GM23338 (cell line): ENCODE results near the gene AP4M1. TPM values are rescaled to one million over a fixed set of nuclear protein-coding genes. Genes with fewer than 3 reads are reported as not detected.

Experiments
- ATAC-seq: fragments of 200-7000 bp; cut with Tn5 transposase; 3 replicates; pipeline ENCODE4 v1.9.1; 2020
- DNase-seq: peaks from one replicate; pipeline ENCODE4 v3.0.0-alpha.2; 2015; ENCODE audit warnings: low spot score
- H2AFZ ChIP-seq: fragments of 200-600 bp; sonication (generic); 2 replicates; pipeline ENCODE4 v1.8.0; 2016; ENCODE audit warnings: antibody characterized with exemption, mild to moderate bottlenecking, moderate library complexity
- H3F3A ChIP-seq: fragments of 200-600 bp; sonication (generic); replicated peaks from 2 replicates; pipeline ENCODE4 v1.8.0; 2017; ENCODE audit warnings: antibody characterized with exemption, mixed run types, low read depth
- H3K27ac ChIP-seq: fragments of 200-600 bp; sonication (generic); 2 replicates; pipeline ENCODE4 v1.6.1; 2016; ENCODE audit warnings: low read depth
- H3K27me3 ChIP-seq: fragments of 200-600 bp; sonication (generic); 2 replicates; pipeline ENCODE4 v1.8.0; 2016; ENCODE audit warnings: mild to moderate bottlenecking, mixed run types, moderate library complexity; ENCODE audit not compliant: insufficient read depth
- H3K36me3 ChIP-seq: fragments of 200-600 bp; sonication (generic); 2 replicates; pipeline ENCODE4 v1.8.0; 2016; ENCODE audit warnings: mild to moderate bottlenecking; ENCODE audit not compliant: insufficient read depth
- H3K4me1 ChIP-seq: fragments of 200-600 bp; sonication (generic); 2 replicates; pipeline ENCODE4 v1.8.0; 2016; ENCODE audit warnings: mild to moderate bottlenecking, moderate library complexity; ENCODE audit not compliant: insufficient read depth
- H3K4me2 ChIP-seq: fragments of 200-600 bp; sonication (generic); 2 replicates; pipeline ENCODE4 v1.7.1; 2017; ENCODE audit warnings: mixed run types
- H3K4me3 ChIP-seq: fragments of 200-600 bp; sonication (generic); 2 replicates; pipeline ENCODE4 v1.6.1; 2016; ENCODE audit warnings: mixed run types
- H3K79me2 ChIP-seq: fragments of 200-600 bp; sonication (generic); replicated peaks from 2 replicates; pipeline ENCODE4 v1.8.0; 2017; ENCODE audit warnings: mild to moderate bottlenecking; ENCODE audit not compliant: insufficient read depth
- H3K9me2 ChIP-seq: fragments of 200-600 bp; sonication (generic); 2 replicates; pipeline ENCODE4 v1.8.0; 2017; ENCODE audit not compliant: insufficient read depth
- H4K20me1 ChIP-seq: fragments of 200-600 bp; sonication (generic); replicated peaks from 2 replicates; pipeline ENCODE4 v1.8.0; 2017; ENCODE audit warnings: mild to moderate bottlenecking; ENCODE audit not compliant: insufficient read depth
- H3K27ac Mint-ChIP-seq: 2 replicates; pipeline ENCODE4 v1.8.0; 2020; ENCODE audit warnings: inconsistent platforms, mild to moderate bottlenecking, moderate library complexity, mixed read lengths
- H3K27me3 Mint-ChIP-seq: 3 replicates; pipeline ENCODE4 v1.8.0; 2022; ENCODE audit warnings: low read depth, mild to moderate bottlenecking, moderate library complexity, mixed read lengths, inconsistent platforms; ENCODE audit not compliant: insufficient read depth, poor library complexity
- H3K36me3 Mint-ChIP-seq: 3 replicates; pipeline ENCODE4 v1.8.0; 2021; ENCODE audit warnings: low read depth, mild to moderate bottlenecking, inconsistent platforms, moderate library complexity, mixed read lengths
- H3K4me1 Mint-ChIP-seq: 3 replicates; pipeline ENCODE4 v1.8.0; 2020; ENCODE audit warnings: mild to moderate bottlenecking, inconsistent platforms, mixed read lengths
- H3K4me3 Mint-ChIP-seq: 3 replicates; pipeline ENCODE4 v1.8.0; 2021; ENCODE audit warnings: moderate library complexity, mild to moderate bottlenecking, inconsistent platforms, mixed read lengths
- H3K9me3 Mint-ChIP-seq: 3 replicates; pipeline ENCODE4 v1.8.0; 2020; ENCODE audit warnings: moderate library complexity, mild to moderate bottlenecking, inconsistent platforms, mixed read lengths
- EZH2 ChIP-seq: fragments of 200-600 bp; sonication (generic); IDR thresholded peaks from one replicate; pipeline ENCODE4 v1.8.0; 2017; ENCODE audit warnings: antibody characterized with exemption, mild to moderate bottlenecking, low read depth; ENCODE audit not compliant: unreplicated experiment
- EZH2phosphoT487 ChIP-seq: fragments of 200-600 bp; sonication (generic); IDR thresholded peaks from one replicate; pipeline ENCODE4 v1.8.1; 2018; ENCODE audit warnings: antibody characterized with exemption; ENCODE audit not compliant: unreplicated experiment
- JUNB ChIP-seq: IDR thresholded peaks from one replicate; pipeline ENCODE4 v1.6.1; 2016; ENCODE audit warnings: antibody characterized with exemption; ENCODE audit not compliant: unreplicated experiment
- NANOG ChIP-seq: IDR thresholded peaks from 2 replicates; pipeline ENCODE4 v1.6.1; 2016; ENCODE audit warnings: antibody characterized with exemption, borderline replicate concordance
- POLR2AphosphoS5 ChIP-seq: IDR thresholded peaks from 2 replicates; pipeline ENCODE4 v1.6.1; 2016; ENCODE audit warnings: antibody characterized with exemption, low read depth
- STAT1 ChIP-seq: IDR thresholded peaks from one replicate; pipeline ENCODE4 v1.6.1; 2016; ENCODE audit warnings: antibody characterized with exemption; ENCODE audit not compliant: unreplicated experiment
- ZNF114 ChIP-seq: fragments of 250-450 bp; sonication (Bioruptor Pico); IDR thresholded peaks from 2 replicates; pipeline ENCODE4 v1.5.0; 2020; ENCODE audit warnings: mild to moderate bottlenecking, moderate library complexity
- ZNF331 ChIP-seq: fragments of 250-450 bp; sonication (Bioruptor Pico); IDR thresholded peaks from 2 replicates; pipeline ENCODE4 v1.5.0; 2020; ENCODE audit warnings: low read depth, mild to moderate bottlenecking, moderate library complexity
- polyA plus RNA-seq: library from polyadenylated mRNA; unstranded; fragments of >200 nt; fragmentation: Nextera tagmentation; extraction: Ambion mirVana; gene quantifications from 2 replicates; pipeline ENCODE4 v1.2.1, GENCODE V29; 2016
- total RNA-seq: library from RNA; depleted of rRNA; stranded (reverse); fragments of >200 nt; shearing (Covaris generic); gene quantifications from 2 replicates; pipeline ENCODE4 v1.2.3, GENCODE V29; 2014
- TF ChIP-seq, protein P1 (sequence below): IDR thresholded peaks from one replicate; pipeline ENCODE4 v1.6.1; 2018; ENCODE audit warnings: antibody characterized with exemption; ENCODE audit not compliant: unreplicated experiment
- TF ChIP-seq, protein P2 (sequence below): fragments of 250-450 bp; sonication (Bioruptor Pico); IDR thresholded peaks from 2 replicates; pipeline ENCODE4 v1.5.0; 2020; ENCODE audit warnings: mild to moderate bottlenecking, moderate library complexity
- TF ChIP-seq, protein P3 (sequence below): IDR thresholded peaks from 2 replicates; pipeline ENCODE4 v1.6.1; 2016; ENCODE audit warnings: antibody characterized with exemption
- TF ChIP-seq, protein P4 (sequence below), 2 experiments: fragments of 200-600 bp in 1 of 2; sonication (generic) in 1 of 2; conservative IDR thresholded peaks; 2 replicates each; pipeline versions ENCODE4 v1.5.1 to v1.6.1; 2016 to 2017; ENCODE audit warnings: antibody characterized with exemption in 2 of 2, low read depth in 2 of 2, mild to moderate bottlenecking in 2 of 2, moderate library complexity in 1 of 2

The AP4M1 gene
- total and polyA plus RNA-seq, 2 experiments from 2014 or later = 9.5 to 13.3 TPM

DNA sequence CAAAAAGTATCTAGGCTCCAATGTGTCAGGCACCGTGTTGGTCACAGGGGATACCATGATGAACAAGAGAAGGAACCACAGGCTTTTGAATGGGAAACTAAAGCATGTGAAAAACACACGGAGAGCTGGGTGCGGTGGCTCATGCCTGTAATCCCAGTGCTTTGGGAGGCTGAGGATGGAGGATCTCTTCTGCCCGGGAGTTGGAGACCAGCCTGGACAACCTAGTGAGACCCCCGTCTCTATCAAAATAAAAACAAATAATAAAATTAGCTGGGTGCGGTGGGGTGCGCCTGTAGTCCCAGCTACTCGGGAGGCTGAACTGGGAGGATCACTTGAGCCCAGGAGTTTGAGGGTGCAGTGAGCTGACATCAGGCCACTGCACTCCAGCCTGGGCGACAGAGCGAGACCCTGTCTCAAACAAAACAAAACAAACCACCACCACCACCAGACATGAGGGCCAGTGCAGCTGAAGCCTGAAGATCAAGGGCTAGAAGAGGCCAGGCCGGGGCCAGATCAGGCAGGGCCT lies 13.3 kb upstream of the AP4M1 start:
- no peaks in the 10 kb centered on the region for H3K9me3 Mint-ChIP-seq
- H3K4me1 Mint-ChIP-seq = peaks cover 20% of the 10 kb centered on the region
- Histone ChIP-seq H3K27me3 (no peaks in the 10 kb centered on the region), H2AFZ (peak overlapping the region; percentile 95; the same call in 1 of the 2 replicates), H3K4me3 (peak overlapping the region; percentile 82), H3K4me1 (peaks cover 9% of the 10 kb centered on the region), H3K9me2 (no peaks in the 10 kb centered on the region), H3F3A (peaks cover 48% of the 10 kb centered on the region), H3K79me2 (peaks cover 8% of the 10 kb centered on the region), H4K20me1 (peaks cover 11% of the 10 kb centered on the region; the same call in 1 of the 2 replicates), H3K27ac (peak overlapping the region; percentile 90), H3K4me2 (peak overlapping the region; percentile 90), H3K36me3 (peaks cover 12% of the 10 kb centered on the region)
- peaks cover 30% of the 10 kb centered on the region for H3K36me3 Mint-ChIP-seq
- peak overlapping the region; percentile 94 for H3K27ac Mint-ChIP-seq
- H3K4me3 Mint-ChIP-seq = peak overlapping the region; percentile 93
- ATAC-seq (no peak), DNase-seq (no peak)
- peaks cover 28% of the 10 kb centered on the region for H3K27me3 Mint-ChIP-seq
- TF ChIP-seq POLR2AphosphoS5 (no peak), NANOG (no peak), JUNB (no peak), STAT1 (no peak), EZH2phosphoT487 (no peak), ZNF114 (CRISPR knock-in tag) (no peak), EZH2 (no peak), ZNF331 (CRISPR knock-in tag) (no peak)
- TF ChIP-seq, protein P1, sequence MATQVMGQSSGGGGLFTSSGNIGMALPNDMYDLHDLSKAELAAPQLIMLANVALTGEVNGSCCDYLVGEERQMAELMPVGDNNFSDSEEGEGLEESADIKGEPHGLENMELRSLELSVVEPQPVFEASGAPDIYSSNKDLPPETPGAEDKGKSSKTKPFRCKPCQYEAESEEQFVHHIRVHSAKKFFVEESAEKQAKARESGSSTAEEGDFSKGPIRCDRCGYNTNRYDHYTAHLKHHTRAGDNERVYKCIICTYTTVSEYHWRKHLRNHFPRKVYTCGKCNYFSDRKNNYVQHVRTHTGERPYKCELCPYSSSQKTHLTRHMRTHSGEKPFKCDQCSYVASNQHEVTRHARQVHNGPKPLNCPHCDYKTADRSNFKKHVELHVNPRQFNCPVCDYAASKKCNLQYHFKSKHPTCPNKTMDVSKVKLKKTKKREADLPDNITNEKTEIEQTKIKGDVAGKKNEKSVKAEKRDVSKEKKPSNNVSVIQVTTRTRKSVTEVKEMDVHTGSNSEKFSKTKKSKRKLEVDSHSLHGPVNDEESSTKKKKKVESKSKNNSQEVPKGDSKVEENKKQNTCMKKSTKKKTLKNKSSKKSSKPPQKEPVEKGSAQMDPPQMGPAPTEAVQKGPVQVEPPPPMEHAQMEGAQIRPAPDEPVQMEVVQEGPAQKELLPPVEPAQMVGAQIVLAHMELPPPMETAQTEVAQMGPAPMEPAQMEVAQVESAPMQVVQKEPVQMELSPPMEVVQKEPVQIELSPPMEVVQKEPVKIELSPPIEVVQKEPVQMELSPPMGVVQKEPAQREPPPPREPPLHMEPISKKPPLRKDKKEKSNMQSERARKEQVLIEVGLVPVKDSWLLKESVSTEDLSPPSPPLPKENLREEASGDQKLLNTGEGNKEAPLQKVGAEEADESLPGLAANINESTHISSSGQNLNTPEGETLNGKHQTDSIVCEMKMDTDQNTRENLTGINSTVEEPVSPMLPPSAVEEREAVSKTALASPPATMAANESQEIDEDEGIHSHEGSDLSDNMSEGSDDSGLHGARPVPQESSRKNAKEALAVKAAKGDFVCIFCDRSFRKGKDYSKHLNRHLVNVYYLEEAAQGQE = no peak
- TF ChIP-seq, protein P2, sequence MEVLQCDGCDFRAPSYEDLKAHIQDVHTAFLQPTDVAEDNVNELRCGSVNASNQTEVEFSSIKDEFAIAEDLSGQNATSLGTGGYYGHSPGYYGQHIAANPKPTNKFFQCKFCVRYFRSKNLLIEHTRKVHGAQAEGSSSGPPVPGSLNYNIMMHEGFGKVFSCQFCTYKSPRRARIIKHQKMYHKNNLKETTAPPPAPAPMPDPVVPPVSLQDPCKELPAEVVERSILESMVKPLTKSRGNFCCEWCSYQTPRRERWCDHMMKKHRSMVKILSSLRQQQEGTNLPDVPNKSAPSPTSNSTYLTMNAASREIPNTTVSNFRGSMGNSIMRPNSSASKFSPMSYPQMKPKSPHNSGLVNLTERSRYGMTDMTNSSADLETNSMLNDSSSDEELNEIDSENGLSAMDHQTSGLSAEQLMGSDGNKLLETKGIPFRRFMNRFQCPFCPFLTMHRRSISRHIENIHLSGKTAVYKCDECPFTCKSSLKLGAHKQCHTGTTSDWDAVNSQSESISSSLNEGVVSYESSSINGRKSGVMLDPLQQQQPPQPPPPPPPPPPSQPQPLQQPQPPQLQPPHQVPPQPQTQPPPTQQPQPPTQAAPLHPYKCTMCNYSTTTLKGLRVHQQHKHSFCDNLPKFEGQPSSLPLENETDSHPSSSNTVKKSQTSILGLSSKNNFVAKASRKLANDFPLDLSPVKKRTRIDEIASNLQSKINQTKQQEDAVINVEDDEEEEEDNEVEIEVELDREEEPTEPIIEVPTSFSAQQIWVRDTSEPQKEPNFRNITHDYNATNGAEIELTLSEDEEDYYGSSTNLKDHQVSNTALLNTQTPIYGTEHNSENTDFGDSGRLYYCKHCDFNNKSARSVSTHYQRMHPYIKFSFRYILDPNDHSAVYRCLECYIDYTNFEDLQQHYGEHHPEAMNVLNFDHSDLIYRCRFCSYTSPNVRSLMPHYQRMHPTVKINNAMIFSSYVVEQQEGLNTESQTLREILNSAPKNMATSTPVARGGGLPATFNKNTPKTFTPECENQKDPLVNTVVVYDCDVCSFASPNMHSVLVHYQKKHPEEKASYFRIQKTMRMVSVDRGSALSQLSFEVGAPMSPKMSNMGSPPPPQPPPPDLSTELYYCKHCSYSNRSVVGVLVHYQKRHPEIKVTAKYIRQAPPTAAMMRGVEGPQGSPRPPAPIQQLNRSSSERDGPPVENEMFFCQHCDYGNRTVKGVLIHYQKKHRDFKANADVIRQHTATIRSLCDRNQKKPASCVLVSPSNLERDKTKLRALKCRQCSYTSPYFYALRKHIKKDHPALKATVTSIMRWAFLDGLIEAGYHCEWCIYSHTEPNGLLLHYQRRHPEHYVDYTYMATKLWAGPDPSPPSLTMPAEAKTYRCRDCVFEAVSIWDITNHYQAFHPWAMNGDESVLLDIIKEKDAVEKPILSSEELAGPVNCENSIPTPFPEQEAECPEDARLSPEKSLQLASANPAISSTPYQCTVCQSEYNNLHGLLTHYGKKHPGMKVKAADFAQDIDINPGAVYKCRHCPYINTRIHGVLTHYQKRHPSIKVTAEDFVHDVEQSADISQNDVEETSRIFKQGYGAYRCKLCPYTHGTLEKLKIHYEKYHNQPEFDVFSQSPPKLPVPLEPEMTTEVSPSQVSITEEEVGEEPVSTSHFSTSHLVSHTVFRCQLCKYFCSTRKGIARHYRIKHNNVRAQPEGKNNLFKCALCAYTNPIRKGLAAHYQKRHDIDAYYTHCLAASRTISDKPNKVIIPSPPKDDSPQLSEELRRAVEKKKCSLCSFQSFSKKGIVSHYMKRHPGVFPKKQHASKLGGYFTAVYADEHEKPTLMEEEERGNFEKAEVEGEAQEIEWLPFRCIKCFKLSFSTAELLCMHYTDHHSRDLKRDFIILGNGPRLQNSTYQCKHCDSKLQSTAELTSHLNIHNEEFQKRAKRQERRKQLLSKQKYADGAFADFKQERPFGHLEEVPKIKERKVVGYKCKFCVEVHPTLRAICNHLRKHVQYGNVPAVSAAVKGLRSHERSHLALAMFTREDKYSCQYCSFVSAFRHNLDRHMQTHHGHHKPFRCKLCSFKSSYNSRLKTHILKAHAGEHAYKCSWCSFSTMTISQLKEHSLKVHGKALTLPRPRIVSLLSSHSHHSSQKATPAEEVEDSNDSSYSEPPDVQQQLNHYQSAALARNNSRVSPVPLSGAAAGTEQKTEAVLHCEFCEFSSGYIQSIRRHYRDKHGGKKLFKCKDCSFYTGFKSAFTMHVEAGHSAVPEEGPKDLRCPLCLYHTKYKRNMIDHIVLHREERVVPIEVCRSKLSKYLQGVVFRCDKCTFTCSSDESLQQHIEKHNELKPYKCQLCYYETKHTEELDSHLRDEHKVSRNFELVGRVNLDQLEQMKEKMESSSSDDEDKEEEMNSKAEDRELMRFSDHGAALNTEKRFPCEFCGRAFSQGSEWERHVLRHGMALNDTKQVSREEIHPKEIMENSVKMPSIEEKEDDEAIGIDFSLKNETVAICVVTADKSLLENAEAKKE (CRISPR knock-in tag) = no peak
- TF ChIP-seq, protein P3, sequence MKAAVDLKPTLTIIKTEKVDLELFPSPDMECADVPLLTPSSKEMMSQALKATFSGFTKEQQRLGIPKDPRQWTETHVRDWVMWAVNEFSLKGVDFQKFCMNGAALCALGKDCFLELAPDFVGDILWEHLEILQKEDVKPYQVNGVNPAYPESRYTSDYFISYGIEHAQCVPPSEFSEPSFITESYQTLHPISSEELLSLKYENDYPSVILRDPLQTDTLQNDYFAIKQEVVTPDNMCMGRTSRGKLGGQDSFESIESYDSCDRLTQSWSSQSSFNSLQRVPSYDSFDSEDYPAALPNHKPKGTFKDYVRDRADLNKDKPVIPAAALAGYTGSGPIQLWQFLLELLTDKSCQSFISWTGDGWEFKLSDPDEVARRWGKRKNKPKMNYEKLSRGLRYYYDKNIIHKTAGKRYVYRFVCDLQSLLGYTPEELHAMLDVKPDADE = no peak
- TF ChIP-seq, protein P4, sequence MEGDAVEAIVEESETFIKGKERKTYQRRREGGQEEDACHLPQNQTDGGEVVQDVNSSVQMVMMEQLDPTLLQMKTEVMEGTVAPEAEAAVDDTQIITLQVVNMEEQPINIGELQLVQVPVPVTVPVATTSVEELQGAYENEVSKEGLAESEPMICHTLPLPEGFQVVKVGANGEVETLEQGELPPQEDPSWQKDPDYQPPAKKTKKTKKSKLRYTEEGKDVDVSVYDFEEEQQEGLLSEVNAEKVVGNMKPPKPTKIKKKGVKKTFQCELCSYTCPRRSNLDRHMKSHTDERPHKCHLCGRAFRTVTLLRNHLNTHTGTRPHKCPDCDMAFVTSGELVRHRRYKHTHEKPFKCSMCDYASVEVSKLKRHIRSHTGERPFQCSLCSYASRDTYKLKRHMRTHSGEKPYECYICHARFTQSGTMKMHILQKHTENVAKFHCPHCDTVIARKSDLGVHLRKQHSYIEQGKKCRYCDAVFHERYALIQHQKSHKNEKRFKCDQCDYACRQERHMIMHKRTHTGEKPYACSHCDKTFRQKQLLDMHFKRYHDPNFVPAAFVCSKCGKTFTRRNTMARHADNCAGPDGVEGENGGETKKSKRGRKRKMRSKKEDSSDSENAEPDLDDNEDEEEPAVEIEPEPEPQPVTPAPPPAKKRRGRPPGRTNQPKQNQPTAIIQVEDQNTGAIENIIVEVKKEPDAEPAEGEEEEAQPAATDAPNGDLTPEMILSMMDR (conservative IDR thresholded peaks at IDR 0.05; ENCODE audit: low read depth in 2 of 2) = no peak
